HEK293T (cell line): ENCODE data around the gene OCA2.

Experiments
- CTBP1 ChIP-seq: fragments of 450-650 bp; IDR thresholded peaks from 2 replicates; pipeline ENCODE4 v1.6.1; 2016; ENCODE audit warnings: borderline replicate concordance
- ELF4 ChIP-seq: fragments of 450-650 bp; IDR thresholded peaks from 2 replicates; pipeline ENCODE4 v1.6.1; 2017; ENCODE audit warnings: antibody characterized with exemption
- FOXK2 ChIP-seq: fragments of 450-650 bp; IDR thresholded peaks from 2 replicates; pipeline ENCODE4 v1.6.1; 2016; ENCODE audit warnings: mild to moderate bottlenecking
- FOXM1 ChIP-seq: fragments of 450-650 bp; IDR thresholded peaks from 2 replicates; pipeline ENCODE4 v1.6.1; 2017; ENCODE audit warnings: mild to moderate bottlenecking, borderline replicate concordance
- HDGF ChIP-seq: fragments of 450-650 bp; IDR thresholded peaks from 2 replicates; pipeline ENCODE4 v1.6.1; 2017; ENCODE audit warnings: antibody characterized with exemption, borderline replicate concordance
- LEF1 ChIP-seq: fragments of 450-650 bp; IDR thresholded peaks from 2 replicates; pipeline ENCODE4 v1.6.1; 2017; ENCODE audit warnings: mild to moderate bottlenecking, borderline replicate concordance
- NFRKB ChIP-seq: fragments of 450-650 bp; IDR thresholded peaks from 2 replicates; pipeline ENCODE4 v1.6.1; 2016; ENCODE audit warnings: mild to moderate bottlenecking, moderate library complexity
- PKNOX1 ChIP-seq: fragments of 450-650 bp; IDR thresholded peaks from 2 replicates; pipeline ENCODE4 v1.6.1; 2016
- SP1 ChIP-seq: fragments of 450-650 bp; IDR thresholded peaks from 2 replicates; pipeline ENCODE4 v1.6.1; 2017
- SUZ12 ChIP-seq: fragments of 450-650 bp; IDR thresholded peaks from 2 replicates; pipeline ENCODE4 v1.6.1; 2016; ENCODE audit warnings: mild to moderate bottlenecking

GRCh38 chr15:28017423-28017924 lies 81.6 kb downstream of the OCA2 start:
- no peak for TF ChIP-seq FOXM1
- TF ChIP-seq PKNOX1, result no peak
- TF ChIP-seq HDGF, result no peak
- TF ChIP-seq SP1, result no peak
- TF ChIP-seq SUZ12, result no peak
- no peak for TF ChIP-seq NFRKB
- TF ChIP-seq LEF1, result no peak
- TF ChIP-seq CTBP1, result no peak
- TF ChIP-seq FOXK2, result no peak
- TF ChIP-seq ELF4, result no peak
